HepG2 (cell line): ENCODE data around the gene NOS1AP. TPM values are rescaled to one million over a fixed set of nuclear protein-coding genes. Genes with fewer than 3 reads are reported as not detected.
A peak's percentile ranks its signal among the peaks of the same experiment; 100 is the strongest.

ENCODE experiments used
- BRD4 ChIP-seq: sonication (generic); formaldehyde crosslinking; IDR thresholded peaks from 2 replicates; pipeline ENCODE4 v1.4.0; 2020; ENCODE audit warnings: missing genetic modification reagents
- FOXJ3 ChIP-seq: sonication (generic); formaldehyde crosslinking; IDR thresholded peaks from 2 replicates; pipeline ENCODE4 v1.4.0; 2020; ENCODE audit warnings: missing genetic modification reagents, mild to moderate bottlenecking, borderline replicate concordance
- GATAD1 ChIP-seq: IDR thresholded peaks from 2 replicates; pipeline ENCODE4 v1.6.1; 2016; ENCODE audit warnings: missing genetic modification reagents, missing compliant biosample characterization
- HHEX ChIP-seq: IDR thresholded peaks from 2 replicates; pipeline ENCODE4 v1.6.1; 2016; ENCODE audit warnings: control low read depth
- NR2F1 ChIP-seq, 2 experiments: fragments of 450-650 bp in 1 of 2; formaldehyde crosslinking in 1 of 2; IDR thresholded peaks; 2 replicates each; pipeline versions ENCODE4 v1.5.0 to v1.6.1; 2016 to 2020; ENCODE audit warnings: mild to moderate bottlenecking in 1 of 2, missing compliant biosample characterization in 1 of 2, missing genetic modification reagents in 1 of 2, moderate library complexity in 1 of 2
- PCBP2 ChIP-seq: fragments of 200-400 bp; formaldehyde crosslinking; optimal IDR thresholded peaks from 2 replicates; pipeline ENCODE3; 2018; ENCODE audit warnings: low read length, low read depth; ENCODE audit not compliant: poor library complexity, severe bottlenecking
- RFXAP ChIP-seq: sonication (generic); formaldehyde crosslinking; IDR thresholded peaks from 2 replicates; pipeline ENCODE4 v1.4.0; 2020; ENCODE audit warnings: missing genetic modification reagents, borderline replicate concordance
- SALL1 ChIP-seq: sonication (generic); formaldehyde crosslinking; IDR thresholded peaks from 2 replicates; pipeline ENCODE4 v1.8.0; 2022; ENCODE audit warnings: mild to moderate bottlenecking, missing genetic modification reagents
- ZKSCAN8 ChIP-seq: IDR thresholded peaks from 2 replicates; pipeline ENCODE4 v1.6.1; 2016; ENCODE audit warnings: borderline replicate concordance, missing genetic modification reagents, missing compliant biosample characterization
- ZNF564 ChIP-seq: sonication (generic); formaldehyde crosslinking; IDR thresholded peaks from 2 replicates; pipeline ENCODE4 v1.8.1; 2023; ENCODE audit warnings: mild to moderate bottlenecking, missing genetic modification reagents
- ZNF629 ChIP-seq: sonication (generic); formaldehyde crosslinking; conservative IDR thresholded peaks from 2 replicates; pipeline ENCODE4 v1.5.0; 2020; ENCODE audit warnings: missing genetic modification reagents
- polyA plus RNA-seq, 8 experiments: library from polyadenylated mRNA; depleted of rRNA in 3 of 8; stranded (reverse) in 7 of 8; unstranded in 1 of 8; fragments of >200 nt; fragmentation: Illumina TruSeq in 4 of 8; extraction: Trizol in 4 of 8; gene quantifications; 2 replicates each; pipeline versions ENCODE4 v1.2.1 to v1.2.3, GENCODE V29; 2011 to 2016; ENCODE audit warnings: low read depth in 4 of 8, missing spikeins in 1 of 8, mixed read lengths in 1 of 8; ENCODE audit not compliant: insufficient read depth in 1 of 8
- total RNA-seq, 5 experiments: library from RNA; depleted of rRNA; stranded (reverse); fragments of >200 nt; fragmentation: Illumina TruSeq; extraction: Trizol; gene quantifications; 2 replicates each; pipeline ENCODE4 v1.2.3, GENCODE V29; 2016; ENCODE audit warnings: low read depth in 1 of 5
- TF ChIP-seq, protein P1 (sequence below), 2 experiments: IDR thresholded peaks; 2 replicates each; pipeline ENCODE4 v1.6.1; 2011 to 2012; ENCODE audit warnings: low read length in 2 of 2, borderline replicate concordance in 1 of 2, low read depth in 1 of 2, mild to moderate bottlenecking in 1 of 2, moderate library complexity in 1 of 2
- TF ChIP-seq, protein P2 (sequence below): sonication (generic); formaldehyde crosslinking; IDR thresholded peaks from 2 replicates; pipeline ENCODE4 v1.8.1; 2023; ENCODE audit warnings: mild to moderate bottlenecking, moderate library complexity, missing genetic modification reagents
- TF ChIP-seq, protein P3 (sequence below): sonication (generic); formaldehyde crosslinking; IDR thresholded peaks from 2 replicates; pipeline ENCODE4 v1.5.1; 2020; ENCODE audit warnings: mild to moderate bottlenecking, missing genetic modification reagents, borderline replicate concordance
- TF ChIP-seq, protein P4 (sequence below): sonication (generic); formaldehyde crosslinking; IDR thresholded peaks from 2 replicates; pipeline ENCODE4 v1.4.0; 2020; ENCODE audit warnings: missing genetic modification reagents, borderline replicate concordance

Gene NOS1AP
- total and polyA plus RNA-seq, 2 of the 13 experiments (the other 11 are each of a cell fraction or from before 2014, with no cell fraction given), result 2.0 to 3.3 TPM

DNA sequence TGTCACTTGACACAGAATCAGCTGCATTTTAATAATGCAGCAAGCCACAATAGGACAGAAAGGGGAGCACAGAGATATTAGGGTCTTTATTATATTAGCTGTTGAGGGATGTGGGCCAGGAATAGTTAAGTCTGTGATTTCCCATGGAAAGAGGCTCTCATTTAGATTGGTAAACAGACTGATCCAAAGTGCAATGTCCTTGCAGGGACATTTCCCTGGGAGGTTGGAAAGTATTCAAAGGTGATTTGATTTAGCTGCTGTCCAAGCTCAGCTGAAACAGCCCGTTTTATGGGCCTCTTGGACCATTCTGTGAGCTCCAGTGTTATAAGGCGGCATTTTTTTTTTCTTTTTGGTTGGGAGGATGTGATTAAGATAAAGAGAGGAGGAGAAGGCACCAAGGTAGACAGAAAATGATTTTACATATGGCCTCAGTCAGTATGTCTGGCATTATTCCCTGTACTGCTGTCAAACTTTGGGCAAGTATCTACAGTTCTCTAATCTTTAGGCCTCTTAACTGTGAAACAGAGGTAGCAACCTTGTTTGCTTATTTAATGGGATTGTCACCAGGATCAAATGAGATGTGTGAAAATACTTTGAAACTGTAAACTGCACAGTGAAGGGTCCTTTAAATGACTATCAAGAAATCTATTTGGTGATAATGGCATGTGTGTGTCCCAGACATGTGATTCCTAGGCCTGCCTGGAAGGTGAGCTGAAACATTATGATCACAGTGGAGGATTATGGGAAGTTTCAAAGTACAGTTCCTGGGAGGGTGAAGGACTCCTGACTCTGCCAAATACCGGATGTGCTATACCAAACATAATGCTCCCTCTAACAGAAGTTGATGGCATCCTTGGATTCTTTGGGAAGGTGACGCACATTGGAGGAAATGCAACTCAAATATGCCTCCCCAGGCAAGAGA, 62.2 kb downstream of the NOS1AP start (continued):
- 0 out of 2 replicates have a peak, but pooled peaks have one; percentile 23 for TF ChIP-seq HHEX (CRISPR knock-in tag)
- TF ChIP-seq PCBP2, result no peak
- no peak for TF ChIP-seq ZKSCAN8 (CRISPR knock-in tag)
- TF ChIP-seq, protein P1, sequence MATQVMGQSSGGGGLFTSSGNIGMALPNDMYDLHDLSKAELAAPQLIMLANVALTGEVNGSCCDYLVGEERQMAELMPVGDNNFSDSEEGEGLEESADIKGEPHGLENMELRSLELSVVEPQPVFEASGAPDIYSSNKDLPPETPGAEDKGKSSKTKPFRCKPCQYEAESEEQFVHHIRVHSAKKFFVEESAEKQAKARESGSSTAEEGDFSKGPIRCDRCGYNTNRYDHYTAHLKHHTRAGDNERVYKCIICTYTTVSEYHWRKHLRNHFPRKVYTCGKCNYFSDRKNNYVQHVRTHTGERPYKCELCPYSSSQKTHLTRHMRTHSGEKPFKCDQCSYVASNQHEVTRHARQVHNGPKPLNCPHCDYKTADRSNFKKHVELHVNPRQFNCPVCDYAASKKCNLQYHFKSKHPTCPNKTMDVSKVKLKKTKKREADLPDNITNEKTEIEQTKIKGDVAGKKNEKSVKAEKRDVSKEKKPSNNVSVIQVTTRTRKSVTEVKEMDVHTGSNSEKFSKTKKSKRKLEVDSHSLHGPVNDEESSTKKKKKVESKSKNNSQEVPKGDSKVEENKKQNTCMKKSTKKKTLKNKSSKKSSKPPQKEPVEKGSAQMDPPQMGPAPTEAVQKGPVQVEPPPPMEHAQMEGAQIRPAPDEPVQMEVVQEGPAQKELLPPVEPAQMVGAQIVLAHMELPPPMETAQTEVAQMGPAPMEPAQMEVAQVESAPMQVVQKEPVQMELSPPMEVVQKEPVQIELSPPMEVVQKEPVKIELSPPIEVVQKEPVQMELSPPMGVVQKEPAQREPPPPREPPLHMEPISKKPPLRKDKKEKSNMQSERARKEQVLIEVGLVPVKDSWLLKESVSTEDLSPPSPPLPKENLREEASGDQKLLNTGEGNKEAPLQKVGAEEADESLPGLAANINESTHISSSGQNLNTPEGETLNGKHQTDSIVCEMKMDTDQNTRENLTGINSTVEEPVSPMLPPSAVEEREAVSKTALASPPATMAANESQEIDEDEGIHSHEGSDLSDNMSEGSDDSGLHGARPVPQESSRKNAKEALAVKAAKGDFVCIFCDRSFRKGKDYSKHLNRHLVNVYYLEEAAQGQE (IDR thresholded peaks at IDR 0.05; ENCODE audit: borderline replicate concordance in 1 of 2, low read depth in 1 of 2, low read length in 2 of 2), result peak in 1 of 2 experiments; percentile 73; a peak in 2 of 4 replicates
- 0 out of 2 replicates have a peak, but pooled peaks have one; percentile 41 for TF ChIP-seq RFXAP (CRISPR knock-in tag)
- TF ChIP-seq BRD4 (CRISPR knock-in tag), result peak; percentile 38; the same call in 1 of the 2 replicates
- TF ChIP-seq, protein P2, sequence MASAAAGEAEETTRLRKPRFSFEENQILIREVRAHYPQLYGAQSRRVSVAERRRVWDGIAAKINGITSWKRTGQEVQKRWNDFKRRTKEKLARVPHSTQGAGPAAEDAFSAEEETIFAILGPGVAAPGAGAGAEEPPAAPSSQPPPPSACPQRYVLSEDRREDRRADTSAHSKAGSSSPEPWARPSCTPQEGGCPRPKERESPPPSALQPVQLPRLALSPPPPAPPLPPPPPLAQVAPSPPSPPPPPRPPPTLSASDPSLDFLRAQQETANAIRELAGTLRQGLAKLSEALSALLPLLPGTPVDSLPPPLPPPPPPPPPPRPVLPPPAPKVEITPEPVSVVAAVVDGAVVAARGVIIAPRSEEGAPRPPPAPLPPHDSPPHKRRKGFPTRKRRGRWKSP (CRISPR knock-in tag), result peak; percentile 43; the same call in 1 of the 2 replicates
- TF ChIP-seq, protein P3, sequence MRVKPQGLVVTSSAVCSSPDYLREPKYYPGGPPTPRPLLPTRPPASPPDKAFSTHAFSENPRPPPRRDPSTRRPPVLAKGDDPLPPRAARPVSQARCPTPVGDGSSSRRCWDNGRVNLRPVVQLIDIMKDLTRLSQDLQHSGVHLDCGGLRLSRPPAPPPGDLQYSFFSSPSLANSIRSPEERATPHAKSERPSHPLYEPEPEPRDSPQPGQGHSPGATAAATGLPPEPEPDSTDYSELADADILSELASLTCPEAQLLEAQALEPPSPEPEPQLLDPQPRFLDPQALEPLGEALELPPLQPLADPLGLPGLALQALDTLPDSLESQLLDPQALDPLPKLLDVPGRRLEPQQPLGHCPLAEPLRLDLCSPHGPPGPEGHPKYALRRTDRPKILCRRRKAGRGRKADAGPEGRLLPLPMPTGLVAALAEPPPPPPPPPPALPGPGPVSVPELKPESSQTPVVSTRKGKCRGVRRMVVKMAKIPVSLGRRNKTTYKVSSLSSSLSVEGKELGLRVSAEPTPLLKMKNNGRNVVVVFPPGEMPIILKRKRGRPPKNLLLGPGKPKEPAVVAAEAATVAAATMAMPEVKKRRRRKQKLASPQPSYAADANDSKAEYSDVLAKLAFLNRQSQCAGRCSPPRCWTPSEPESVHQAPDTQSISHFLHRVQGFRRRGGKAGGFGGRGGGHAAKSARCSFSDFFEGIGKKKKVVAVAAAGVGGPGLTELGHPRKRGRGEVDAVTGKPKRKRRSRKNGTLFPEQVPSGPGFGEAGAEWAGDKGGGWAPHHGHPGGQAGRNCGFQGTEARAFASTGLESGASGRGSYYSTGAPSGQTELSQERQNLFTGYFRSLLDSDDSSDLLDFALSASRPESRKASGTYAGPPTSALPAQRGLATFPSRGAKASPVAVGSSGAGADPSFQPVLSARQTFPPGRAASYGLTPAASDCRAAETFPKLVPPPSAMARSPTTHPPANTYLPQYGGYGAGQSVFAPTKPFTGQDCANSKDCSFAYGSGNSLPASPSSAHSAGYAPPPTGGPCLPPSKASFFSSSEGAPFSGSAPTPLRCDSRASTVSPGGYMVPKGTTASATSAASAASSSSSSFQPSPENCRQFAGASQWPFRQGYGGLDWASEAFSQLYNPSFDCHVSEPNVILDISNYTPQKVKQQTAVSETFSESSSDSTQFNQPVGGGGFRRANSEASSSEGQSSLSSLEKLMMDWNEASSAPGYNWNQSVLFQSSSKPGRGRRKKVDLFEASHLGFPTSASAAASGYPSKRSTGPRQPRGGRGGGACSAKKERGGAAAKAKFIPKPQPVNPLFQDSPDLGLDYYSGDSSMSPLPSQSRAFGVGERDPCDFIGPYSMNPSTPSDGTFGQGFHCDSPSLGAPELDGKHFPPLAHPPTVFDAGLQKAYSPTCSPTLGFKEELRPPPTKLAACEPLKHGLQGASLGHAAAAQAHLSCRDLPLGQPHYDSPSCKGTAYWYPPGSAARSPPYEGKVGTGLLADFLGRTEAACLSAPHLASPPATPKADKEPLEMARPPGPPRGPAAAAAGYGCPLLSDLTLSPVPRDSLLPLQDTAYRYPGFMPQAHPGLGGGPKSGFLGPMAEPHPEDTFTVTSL (CRISPR knock-in tag), result peak; percentile 73
- peak; percentile 36; the same call in 1 of the 2 replicates for TF ChIP-seq ZNF629 (CRISPR knock-in tag)
- TF ChIP-seq FOXJ3 (CRISPR knock-in tag), result peak; percentile 33; the same call in 1 of the 2 replicates
- TF ChIP-seq GATAD1 (CRISPR knock-in tag), result peak; percentile 58
- TF ChIP-seq, protein P4, sequence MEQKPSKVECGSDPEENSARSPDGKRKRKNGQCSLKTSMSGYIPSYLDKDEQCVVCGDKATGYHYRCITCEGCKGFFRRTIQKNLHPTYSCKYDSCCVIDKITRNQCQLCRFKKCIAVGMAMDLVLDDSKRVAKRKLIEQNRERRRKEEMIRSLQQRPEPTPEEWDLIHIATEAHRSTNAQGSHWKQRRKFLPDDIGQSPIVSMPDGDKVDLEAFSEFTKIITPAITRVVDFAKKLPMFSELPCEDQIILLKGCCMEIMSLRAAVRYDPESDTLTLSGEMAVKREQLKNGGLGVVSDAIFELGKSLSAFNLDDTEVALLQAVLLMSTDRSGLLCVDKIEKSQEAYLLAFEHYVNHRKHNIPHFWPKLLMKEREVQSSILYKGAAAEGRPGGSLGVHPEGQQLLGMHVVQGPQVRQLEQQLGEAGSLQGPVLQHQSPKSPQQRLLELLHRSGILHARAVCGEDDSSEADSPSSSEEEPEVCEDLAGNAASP (CRISPR knock-in tag), result peak; percentile 55; the same call in 1 of the 2 replicates
- peak in 1 of 2 experiments; percentile 34; a peak in 1 of 4 replicates for TF ChIP-seq NR2F1 (CRISPR knock-in tag; IDR thresholded peaks at IDR 0.05)
- peak; percentile 67; the same call in 1 of the 2 replicates for TF ChIP-seq SALL1 (CRISPR knock-in tag)
- peak; percentile 31; the same call in 1 of the 2 replicates for TF ChIP-seq ZNF564 (CRISPR knock-in tag)
